Lung microvascular endothelial cell (primary cell): ENCODE results near the gene EMID1. TPM values are rescaled to one million over a fixed set of nuclear protein-coding genes. Genes with fewer than 3 reads are reported as not detected.

ENCODE experiments used
- DNase-seq, 2 donors: peaks; one replicate each; pipeline versions ENCODE4 v3.0.0 to v3.0.0-alpha.2; 2010; ENCODE audit warnings: low read depth in 2 of 2
- total RNA-seq: library from RNA; depleted of rRNA; stranded (reverse); fragments of >200 nt; gene quantifications from 2 replicates; pipeline ENCODE4 v1.2.1, GENCODE V29; 2014

The EMID1 gene
- total RNA-seq, 1 donor from 2014 or later: 9.1 TPM

- DNase-seq: peak in 1 of 2 donors; percentile 60
These were observed 10.4 kb upstream of the EMID1 start for GRCh38 chr22:29195118-29195963.

DNA sequence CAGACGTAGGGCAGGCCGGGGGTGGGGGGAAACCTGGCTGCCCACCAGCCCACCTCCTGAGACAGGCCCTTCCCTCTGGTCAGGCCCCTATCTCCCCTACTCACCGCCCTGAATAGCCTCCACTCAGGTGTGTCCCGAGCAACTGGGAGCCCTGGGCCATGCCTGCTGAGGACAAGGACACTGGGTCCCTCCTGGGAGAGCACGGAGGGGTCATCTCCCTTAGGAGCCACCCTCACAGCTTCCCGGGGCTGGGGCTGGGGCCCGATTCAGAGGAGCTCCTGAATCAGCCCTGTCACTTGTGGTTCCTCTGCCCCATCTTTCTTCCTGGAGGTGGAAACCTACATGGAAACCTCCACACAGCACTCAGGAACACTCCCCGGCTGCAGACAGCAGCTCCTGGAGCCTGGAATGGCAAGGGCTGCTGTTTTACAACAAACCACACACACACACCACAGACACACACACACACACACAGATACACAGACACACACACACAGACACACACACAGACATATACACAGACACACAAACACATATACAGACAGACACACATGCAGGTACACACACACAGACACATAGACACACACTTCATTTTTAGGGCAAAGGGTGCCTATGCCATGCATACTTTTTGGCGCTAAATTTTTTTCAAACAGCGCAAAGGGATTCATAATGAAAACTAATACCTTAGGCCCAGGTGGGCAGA is 9.6 kb upstream of the EMID1 start:
- no peak for DNase-seq

DNA sequence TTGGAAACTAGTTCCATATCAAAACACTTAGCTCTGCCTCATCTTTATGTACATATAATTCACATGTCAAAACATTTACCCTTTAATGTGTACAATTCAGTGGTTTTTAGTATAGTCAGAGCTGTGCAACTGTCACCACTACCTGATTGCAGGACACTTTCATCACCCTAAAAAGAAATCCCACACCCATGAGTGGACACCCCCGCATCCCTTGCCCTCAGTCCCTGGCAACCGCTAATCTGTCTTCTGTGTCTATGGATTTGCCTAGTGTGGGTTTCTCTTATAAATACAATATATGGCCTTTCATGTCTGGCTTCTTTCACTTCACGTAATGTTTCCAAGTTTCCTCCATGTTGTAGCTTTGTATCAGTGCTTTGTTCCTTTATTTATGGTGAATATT is 8.6 kb upstream of the EMID1 start:
- DNase-seq: no peak

DNA sequence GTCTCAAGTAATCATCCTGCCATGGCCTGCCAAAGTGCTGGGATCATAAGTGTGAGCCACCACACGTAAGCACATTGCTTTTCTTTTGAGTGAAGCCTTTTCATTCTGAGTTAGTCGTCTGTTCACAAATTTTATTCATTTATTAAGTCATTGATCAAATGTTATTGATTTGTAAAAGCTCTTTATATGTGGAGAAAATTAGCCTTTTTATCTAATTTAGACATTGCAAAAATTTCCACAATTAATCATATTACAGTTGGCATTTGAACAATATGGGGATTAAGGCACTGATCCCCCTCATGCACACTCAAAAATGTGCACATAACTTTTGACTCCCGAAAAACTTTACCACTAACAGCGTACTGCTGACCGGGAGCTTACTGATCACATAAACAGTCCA is 7.5 kb upstream of the EMID1 start:
- DNase-seq: no peak

DNA sequence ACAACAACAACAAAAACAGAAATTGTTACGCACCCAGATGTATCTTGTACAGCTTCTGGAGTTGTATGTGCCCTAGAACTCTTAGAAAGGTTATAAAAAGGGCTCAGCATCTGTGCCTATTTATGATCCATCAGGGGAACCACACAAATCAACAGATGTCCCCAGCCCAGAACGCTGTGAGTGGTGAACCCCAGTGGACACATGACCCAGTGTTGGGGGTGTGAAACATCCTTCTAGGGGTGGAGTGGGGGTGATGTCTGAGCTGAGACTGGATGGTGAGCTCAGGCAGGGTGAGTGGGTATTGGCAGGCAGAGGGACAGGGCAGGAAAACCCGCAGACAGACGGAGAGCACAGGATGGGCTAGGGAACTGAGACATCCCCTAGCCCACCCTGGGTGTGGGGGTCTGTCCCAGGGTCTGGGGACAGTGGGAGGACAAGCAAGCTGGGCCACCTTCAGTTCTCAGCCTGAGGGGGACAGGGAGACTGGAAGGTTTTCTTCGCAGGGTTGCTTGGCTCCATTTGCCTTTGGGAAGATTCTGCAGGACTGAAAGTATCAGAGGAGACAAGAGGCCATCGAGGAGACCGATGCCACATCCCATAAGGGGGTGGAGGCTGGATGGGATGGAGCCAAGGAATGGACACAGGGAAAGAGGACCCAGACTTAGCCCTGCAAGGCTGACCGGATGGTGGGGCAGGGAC is 5.8 kb upstream of the EMID1 start:
- no peak for DNase-seq

DNA sequence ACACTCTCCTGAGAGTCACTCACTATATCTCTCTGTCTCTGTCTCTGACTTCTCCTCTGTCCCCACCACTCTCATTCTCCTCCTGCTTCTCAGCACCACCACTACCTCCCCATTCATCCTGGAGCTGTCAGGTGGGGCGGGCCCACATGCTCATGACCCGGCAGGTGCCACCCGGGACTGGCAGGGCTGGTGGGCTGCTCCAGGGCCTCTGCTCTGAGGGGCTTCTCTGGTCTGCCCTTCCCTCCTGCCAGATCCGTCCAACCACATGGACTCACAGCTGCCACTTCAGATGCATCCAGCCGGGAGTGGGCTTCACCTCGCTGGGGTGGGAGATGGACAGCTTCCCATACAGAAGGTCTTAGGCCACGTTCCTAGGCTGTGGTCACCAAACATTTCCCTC is 4.8 kb upstream of the EMID1 start:
- DNase-seq: no peak

DNA sequence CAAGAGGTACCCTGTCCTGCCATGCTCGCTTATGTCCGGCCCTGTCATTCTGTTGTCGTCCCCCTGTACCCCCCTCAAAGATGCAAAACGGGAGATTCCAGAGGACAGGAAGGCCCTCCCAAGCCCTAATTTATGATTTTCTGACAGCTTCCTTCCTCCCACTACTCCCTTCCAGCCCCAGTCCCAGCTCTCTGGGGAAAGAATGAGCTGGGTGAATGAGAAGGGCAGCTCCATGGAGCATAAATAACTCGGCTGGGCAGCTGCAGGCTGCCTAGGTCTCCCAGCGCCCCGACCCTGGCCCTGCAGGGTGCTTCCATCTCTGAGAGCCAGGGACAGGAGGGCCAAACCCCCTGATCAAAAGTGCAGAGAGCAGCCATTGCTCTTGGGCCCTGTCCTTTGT is 3.9 kb upstream of the EMID1 start:
- peak; percentile 31 to 62 for DNase-seq

DNA sequence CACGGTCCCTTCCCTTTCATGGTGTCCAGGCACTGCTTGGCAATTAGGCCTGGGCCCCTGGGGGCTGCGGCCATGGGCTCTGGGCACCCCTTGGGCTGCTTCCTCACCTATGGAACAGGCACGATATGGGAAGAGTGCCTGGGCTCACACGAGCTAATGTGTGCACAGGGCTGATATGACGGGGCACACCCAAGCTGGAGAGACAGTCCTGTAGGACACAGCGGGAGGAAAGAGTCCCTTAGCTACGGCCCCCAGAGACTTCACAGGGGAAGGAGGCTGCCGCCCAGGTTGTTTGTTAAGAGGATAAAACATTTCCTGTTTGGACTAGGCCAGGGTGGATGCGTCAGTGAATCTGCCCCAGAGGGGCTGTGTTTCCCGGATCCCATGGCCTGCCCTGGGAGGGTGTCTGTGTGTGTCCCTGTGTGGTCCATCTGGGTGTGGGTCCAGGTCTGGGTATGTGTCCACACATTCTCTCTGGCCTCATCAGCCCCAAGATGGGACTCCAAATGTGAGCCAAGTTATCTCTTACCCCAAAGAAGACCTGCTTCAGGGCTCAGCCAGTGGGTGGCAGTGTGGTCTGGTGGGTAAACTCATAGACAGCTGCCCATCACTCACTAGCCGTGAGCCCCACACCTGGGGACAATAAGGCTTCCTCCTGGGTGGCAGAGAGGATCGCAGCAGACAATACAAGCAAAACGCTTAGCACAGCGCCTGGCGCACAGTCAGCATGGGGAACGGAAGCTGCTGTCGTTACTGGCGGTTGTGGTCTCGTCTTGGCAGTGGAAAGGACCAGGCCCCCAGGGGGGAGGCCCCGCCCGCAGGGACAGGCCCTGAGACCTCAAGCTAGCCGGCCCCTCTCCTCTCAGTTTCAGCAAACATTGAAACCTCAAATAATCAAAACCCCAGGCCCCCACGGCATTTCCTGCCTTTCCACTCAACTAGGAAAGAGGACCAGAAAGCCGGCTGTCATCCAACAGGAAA is 3.2 kb upstream of the EMID1 start:
- DNase-seq: peak; percentile 57 to 87

DNA sequence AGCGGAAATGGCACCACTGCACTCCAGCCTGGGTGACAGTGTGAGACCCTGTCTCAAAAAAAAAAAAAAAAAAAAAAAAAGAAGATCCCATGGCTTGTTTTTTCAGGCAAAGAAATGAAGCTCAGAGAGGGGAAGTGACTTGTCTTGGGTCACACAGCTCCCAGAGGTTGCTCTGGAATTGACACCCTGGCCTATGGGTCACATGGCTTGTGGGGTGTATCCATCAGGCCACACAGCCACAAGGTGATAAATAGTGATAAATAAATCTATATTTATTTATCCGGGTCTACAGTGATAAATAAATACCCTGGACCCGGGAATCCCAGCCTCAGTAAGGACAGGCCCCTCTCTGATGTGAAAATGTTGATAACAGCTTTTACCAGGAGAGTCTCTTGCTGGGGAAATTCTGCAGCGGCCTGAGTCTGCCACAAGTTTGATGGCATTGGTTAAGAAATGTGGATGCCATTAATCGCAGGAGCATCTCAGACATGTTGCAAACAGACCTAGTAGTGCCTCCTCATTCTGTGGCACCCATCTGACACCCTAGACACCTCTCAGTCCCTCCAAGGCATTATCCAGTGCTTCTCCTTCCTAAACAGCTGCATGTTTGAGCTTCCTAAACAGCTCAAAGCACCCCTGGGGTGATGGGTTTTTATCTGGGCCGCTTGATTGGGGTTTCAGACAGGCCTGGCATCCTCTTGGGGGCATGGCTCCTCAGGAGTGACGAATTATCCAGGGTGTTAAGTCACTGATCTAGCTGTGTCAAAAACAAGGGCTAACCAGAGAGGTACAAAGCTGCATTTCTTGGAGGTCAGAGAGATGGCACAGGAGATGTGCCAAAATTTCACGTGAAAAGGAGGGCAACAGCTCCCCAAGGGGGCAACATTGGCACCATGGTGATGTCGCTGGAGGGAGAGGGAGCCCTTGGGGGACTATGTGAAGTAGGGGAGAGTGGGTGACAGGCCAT is 1.9 kb upstream of the EMID1 start:
- DNase-seq: no peak

DNA sequence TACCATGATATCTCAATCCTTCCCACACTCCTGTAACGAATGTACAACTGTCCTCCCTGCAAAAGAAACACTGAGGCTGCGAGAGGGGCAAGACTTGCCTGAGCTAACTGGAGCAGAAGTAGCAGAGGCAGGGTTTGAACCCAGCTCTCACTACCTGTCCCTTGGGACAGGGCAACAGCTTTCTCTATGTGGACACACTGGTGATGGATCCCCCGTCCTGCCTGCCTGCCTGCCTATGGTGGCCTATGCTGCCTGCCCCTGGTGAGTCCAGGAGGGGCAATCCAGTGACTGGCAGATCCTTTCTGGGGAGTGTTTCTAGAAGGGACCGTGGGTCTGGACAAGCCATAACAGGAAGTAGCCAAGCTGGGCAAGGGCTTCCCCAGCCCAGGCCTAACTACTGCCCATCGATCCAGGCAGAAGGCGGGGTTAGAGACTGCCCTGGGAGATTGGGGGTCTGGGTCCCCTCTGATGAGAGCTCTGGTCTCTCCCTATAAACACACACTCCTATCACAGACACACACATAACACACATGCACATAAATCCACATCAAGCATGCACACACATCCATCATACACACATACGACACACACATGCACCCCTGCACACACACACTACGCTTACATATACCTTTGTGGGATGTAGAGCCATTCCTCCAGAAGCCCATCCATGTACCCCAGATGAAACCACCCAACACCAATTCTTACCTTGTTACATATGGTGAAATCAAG is 1.1 kb upstream of the EMID1 start:
- DNase-seq: no peak

- DNase-seq: no peak
These were observed 473 bp upstream of the EMID1 start for GRCh38 chr22:29205252-29205593.

DNA sequence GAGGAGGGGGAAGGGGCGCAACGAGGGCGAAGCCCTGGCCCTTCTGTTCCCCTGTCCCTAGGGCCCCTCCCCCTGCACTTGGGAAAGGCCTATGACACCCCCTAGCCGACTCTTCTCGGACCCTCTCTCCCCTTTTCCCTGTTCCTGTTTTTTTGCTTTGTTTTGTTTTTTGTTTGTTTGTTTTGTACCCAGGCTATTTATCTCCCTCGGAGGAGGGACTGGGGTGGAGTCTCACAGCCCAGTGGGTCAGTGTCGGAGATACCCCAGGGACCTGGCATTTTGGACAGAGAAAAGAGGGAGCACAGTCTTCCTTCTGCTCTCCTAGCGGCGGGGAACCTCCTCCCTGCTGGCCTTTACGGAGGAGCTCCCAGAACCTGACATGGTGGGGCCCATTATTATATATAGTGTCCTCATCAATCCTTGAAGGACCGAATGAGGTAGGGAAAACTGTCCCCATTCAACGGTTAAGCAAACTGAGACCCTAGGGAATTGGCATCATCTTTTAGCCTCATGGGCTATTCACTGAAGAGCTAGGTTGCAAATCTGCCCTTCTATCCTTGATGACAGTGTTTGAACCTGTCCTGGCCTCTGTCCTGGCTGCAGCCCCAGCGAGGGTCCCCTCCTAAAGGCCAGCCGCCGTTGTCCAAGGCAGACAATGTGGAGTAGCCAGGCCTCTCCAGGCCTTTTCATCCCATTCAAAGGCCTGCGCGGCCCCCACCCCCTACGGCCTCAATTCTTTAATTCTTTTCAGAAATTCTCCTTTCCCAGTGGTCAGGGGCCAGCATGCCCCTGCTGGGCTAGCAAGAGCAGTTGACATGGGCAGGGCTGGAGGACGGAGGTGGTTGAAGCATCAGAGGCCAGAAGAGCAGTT is 911 bp downstream of the EMID1 start:
- DNase-seq: no peak

DNA sequence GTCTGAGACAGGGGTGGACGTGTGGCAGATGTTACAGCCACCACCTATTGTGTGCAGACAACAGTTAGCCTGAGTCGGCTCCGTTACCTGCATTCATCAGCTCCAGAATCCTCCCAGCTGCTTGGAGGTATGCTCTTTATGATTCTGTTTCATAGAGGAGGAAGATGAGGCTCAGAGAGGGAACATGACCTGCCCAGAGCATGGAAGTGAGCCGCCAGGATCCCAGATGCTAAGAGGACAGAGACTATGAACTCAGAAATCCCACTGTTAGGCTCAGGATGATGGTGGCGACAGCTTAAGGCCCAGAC is 1.5 kb downstream of the EMID1 start:
- no peak for DNase-seq

GRCh38 chr22:29207562-29208501 is 2.1 kb downstream of the EMID1 start:
- no peak for DNase-seq

- no peak for DNase-seq
These were observed 2.8 kb downstream of the EMID1 start for GRCh38 chr22:29208502-29208862.

- DNase-seq: no peak
These were observed 3.4 kb downstream of the EMID1 start for GRCh38 chr22:29208879-29209623.

DNA sequence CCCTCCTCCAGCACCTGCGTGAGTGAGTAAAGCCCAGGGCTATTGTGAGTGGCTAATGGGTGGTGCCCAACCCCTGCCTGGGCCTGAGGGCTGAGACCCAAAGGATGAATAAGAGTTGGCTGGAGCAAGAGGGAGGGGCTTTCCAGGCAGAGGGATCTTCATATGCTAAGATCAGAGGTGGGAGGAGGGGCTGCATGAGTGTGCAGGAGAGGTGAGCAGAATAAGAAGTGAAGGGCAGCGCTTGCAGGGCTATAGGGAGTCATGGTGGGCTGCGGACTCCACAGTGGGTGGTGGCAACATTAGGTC is 3.9 kb downstream of the EMID1 start:
- no peak for DNase-seq
